DMS153 treated with DMSO at 0.1 percent for 48 hours (cell line): ENCODE results near the gene INKA1.

Experiments
- DNase-seq: peaks from one replicate; lab custom pipeline; 2025; ENCODE audit not compliant: unreplicated experiment; lab: John Stamatoyannopoulos, UW

INKA1 gene

DNA sequence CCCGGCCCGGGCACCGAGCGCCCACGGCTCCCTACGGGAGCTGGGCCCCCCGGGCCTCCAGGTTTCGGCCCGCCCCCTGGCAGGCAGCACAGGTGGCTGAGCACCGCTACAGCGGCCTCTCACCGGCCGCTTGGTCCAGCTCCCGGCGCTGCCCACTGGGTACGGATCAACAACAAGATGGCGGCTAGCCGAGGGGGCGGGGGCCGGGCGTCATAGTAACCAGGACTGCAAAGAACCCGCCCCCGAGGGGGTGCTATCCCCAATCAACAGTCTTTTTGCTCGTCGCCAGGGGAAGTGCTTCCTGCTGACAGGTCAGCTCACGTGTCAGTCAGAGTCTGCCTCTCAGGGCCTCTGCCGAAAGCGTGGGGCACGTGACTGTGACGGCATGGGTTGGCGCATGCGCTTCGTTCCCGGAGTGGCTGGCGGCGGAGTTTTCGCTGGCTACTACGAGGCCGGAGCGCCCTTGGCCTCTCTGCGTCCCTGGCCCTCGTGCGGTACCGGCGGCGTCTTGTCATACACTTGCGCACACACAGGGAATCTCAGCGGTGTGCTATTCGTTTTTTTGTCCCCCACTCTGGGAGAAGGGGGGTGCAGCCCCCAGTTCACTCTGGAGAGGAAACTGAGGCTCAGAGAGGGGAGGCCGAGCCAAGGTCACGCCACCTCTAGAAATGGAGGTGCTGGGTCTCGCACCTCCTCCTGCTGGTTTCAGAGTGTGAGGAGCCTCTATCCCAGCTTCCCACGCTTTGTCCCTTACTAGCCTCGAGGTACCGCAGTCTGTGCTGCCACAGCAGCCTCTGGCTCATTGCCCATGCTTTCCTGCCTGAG lies 16.5 kb upstream of the INKA1 start, which contains the start of gene IP6K1:
Gene IP6K1, minus strand, starts transcription at position 186 of the 825 bp plus-strand sequence. CDS start 38,502 bp downstream, outside the sequence.
- DNase-seq = peak; percentile 76

DNA sequence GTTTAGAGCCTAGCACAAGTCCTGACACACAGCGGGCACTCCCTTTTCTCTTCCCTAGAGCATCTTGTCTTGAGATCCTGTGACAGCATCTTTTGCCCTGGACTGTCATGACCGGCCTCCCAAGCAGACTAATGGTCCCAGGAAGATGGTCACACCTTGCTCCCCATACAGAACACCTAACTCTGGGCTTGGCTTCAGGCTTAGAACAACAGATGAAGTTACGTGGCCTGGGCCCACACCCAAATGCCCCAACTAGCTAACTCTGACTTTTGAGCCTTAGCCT lies 15.9 kb upstream of the INKA1 start:
- DNase-seq = no peak

DNA sequence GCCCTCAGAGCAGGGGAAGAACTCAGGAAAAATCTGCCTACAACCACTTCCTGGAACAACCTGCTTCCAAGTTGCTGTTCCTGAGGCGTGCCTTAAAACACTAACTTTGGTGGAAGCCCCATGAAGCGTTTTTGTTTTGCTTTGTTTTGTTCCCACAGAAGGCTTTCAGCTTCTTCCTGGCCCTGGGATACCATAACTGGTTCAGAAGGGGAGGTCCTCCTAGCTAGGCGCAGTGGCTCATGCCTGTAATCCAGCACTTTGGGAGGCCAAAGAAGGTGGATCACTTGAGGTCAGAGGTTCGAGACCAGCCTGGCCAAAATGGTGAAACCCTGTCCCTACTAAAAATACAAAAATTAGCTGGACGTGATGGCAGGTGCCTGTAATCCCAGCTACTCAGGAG lies 15.5 kb upstream of the INKA1 start:
- no peak for DNase-seq

DNA sequence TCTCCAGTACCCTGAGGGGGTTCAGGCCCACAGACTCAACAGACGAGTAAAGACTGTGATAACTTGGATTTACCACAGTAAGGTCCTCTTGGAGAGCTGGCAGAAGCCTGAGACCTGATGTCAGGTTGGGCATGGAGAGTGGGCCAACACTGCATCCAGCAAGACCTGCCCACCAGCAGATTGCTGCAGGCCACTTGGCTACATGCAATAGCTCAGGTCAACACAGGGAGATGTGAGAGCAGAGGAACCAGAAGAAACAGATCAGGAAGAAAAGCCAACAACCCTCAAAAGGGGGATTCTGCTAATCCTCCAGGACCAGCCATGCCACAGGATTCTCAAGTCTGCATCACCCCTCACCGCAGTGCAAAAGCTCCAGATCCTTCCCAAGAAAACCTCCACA lies 15.0 kb upstream of the INKA1 start:
- DNase-seq = no peak

DNA sequence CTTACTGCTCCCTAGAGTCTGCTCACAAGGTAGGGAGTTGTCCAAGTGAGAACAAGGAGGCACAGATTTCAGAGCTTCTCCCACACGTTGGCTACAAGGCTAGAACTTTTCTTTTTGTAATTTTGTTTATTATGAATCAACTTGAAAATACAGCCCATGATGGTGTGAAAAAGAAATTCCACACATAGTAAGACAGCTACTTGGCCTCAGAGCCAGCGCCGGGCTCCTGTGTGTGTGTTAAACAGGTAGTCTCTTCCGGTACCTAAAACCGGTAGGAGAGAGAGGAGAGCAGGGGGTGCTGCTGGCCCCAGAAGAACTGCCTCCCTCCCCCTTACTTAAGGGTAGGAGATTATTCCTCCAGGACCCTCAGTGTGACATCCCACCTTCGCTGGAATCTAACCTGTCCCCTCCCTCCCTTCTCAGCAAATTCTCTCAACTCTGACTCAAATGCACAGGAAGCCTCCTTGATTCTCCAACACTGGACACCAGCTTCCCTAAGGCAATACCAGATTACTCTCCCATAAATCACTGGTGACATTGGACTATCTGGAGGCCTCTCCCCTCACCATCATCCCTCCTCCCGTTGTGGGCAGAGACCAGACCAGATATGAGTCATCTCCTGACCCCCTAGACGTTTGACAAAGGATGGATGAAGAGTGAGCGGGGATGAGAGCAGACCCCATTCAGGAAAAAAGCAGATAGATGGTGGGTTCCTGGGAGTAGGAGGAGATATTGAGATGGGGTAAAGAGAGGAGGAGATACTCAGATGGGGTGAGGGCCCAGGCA lies 12.2 kb upstream of the INKA1 start:
- no peak for DNase-seq

DNA sequence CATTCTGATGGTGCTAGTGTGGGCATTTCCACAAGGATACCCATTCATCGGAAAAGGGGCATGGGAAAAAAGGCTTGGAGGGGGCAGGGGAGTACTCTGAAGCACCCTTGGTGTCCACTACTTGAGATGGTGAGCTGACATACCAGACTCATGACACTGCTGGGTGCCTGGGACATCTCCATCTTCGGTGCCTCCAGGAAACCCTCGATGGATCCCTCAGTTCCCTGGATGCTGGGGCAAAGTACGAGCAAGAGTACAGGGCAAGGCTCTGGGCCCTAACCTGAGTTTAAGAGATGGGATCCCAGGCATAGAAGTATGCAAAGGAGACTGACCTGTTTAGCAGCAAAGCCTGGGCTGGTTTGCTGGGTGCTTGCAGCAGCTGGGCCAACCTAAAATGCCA lies 11.5 kb upstream of the INKA1 start:
- no peak for DNase-seq

DNA sequence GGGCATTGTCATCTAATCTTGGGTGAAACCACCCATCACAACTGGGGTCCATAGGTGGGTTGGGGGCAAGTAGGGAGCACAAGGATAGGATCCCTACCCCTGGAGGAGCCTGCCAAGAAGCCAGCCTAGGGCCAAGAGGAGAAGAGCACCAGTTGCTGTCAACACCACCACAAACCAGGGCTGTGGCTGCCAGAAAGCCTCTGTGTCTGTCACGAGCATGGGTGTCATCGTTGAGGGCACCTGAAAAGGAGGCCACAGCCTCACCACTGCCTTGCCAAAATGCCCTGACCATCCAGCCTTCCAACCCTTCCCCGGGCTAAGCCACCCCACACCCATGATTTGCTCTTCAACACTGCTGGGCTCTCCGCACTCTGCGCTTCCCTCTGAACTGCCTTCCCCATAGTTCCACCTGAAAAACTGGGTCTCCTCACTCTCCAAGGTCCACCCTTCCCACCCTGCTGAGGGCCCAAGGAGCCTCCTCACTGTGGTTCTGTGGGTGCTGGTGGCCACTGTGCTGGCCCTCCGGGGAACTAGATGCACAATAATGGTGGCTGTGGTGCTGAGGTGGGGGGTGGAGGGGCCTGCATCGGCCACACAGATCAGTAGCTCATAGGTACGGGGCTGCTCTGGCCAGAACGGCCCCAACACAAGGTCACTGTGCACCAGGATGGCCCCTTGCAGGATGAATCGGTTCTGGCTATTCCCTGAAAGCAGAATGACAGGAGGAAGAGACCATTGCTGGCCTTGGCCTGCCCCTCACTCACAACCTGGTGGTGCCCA lies 10.5 kb upstream of the INKA1 start:
- DNase-seq = no peak

DNA sequence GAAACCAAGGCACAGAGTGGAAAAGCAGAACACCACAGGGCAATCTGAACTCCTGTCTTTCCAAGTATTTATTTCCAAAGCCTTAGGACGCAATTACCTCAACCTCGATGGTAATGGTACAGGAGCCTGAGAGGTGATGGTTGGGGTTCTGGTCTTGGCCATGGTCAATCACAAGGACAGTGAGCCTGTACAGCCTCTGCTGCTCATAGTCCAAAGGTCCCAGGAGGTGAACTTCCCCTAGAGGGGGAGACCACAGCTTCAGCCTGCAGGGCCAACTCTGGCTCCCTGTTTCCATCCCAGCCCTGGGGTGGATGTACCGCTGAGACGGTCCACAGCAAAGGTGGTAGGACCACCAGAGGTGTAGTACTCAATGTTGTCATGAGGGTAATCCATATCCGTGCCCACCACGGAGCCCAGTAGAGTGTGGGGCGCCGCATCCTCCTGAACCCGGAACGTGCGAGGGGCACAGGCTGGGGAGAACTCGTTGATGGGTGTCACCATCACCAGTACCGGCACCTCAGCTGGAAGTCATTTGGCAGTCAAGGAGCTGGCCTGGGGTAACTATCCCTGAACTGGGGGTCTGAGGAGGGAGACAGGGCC lies 9.5 kb upstream of the INKA1 start:
- DNase-seq = no peak

DNA sequence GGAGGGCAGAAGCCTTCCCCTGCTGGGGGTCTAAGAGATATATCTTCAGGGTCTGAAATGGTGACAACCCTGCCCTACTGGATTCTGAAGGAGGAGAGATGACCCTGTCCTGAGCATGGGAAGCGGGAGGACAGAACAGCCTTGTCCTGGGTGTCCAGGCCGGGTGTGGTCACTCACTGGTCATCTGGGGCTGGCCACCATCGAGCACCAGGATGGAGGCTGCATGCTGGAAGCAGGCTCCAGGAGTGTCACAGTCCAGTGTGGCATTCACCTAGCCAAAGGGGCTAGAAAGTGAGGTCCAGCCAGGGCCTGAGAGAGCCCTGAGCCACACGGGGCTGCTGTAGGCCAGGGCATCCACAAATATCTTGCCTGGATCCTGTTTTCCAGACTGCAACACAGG lies 8.6 kb upstream of the INKA1 start:
- no peak for DNase-seq

DNA sequence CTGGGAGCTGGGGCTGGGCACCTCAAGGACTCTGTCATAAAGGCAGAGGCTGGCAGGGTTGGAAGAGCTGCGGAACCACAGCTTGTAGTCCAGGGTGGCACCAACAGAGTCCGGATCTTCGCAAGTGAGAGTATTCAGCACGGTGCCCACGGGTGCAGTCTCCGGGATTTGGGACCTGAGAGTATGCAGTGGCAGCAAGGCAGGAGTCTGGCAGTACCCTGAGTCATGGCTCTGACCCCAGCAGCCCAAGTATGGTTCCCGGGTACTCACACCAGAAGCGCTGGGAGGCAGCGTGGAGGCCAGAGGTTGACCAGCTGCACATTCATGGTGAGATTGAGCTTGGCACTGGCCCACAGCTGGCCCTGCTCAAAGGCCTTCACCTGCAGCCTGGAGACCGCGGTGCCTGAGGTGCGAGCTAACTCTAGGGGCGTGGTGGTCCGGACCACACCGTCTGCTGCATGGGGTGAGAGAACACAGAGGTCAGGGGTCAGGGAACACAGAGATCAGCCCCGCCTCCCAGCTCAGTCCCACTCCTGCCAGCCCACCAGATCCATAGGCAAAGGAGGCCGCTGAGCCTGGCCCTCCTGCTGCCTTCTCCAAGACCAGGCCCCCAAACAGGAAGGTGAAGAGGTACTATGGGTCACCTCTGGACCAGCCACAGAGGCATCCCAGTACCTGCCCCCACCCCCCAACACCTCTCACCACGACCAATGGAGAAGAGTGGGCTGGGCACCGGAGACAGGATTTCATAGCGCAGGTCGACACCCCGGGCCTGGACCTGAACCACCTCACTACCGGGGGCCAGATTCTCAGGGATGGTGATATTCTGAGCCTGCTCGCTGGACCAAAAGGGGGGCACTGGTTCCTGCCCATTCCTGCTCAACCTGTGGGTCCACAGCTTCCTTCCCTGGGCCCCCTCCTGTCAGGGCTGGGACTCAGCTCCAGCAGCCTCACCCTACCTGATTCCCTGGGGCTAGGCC lies 7.8 kb upstream of the INKA1 start:
- no peak for DNase-seq

DNA sequence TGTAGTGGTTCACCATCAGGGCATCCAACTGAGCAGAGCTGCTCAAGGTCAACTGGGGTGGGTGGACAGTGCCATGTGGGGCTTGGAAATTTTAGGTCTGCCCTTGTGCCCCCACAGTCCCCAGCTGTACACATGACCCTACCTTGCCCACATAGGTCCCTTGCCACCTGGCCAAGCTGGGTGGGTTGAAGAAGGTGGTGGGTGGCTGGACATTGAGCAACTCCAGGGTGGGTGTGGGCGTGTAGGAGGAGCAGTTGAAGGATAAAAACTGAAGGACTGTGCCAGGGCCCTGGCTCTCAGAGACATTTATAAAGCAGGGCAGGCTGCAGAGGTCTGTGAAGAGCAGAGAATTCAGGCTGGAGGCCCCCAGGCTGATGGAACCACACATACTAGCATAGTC lies 4.0 kb upstream of the INKA1 start:
- no peak for DNase-seq

DNA sequence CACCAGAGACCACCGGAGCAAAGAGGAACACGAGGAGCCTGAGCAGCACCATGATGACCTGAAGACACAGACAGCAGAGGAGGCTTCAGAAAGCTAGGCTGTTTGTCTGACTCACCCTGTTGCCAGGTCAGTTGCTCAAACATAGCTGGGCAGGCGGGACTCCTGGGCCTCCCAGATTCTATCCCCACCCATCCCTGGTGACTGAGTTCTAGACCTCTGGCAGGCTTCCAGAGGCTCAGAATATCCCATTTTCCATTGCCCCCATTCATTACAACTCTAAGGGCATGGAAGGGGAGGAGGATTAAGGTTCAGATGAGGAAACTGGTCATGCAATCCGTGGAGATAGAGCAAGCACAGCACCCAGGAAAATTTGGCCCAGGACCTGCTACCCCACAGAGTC lies 3.3 kb upstream of the INKA1 start, which contains the start of gene CDHR4:
Gene CDHR4, minus strand, starts transcription at position 113 of the 400 bp plus-strand sequence. Its CDS starts 61 bp downstream, at position 52.
- DNase-seq = no peak

DNA sequence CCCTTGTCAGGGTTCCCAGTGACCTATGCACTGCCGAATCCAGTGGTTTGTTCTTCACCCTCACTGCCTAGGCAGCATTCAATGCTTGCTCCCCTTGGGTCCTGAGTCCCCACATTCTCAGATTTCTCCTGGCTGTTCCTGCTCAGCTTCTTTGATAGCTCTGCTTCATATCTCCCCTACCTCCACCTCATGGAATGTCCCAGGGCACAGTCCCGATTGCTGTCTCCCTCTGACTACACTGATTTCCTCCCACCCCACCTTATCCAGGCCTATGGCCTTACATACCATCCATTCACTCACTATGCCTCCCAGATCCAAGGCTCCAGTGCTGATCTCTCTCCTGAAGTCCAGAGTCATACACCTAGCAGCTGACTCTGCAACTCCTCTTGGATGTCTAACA lies 1.9 kb upstream of the INKA1 start:
- DNase-seq = no peak

DNA sequence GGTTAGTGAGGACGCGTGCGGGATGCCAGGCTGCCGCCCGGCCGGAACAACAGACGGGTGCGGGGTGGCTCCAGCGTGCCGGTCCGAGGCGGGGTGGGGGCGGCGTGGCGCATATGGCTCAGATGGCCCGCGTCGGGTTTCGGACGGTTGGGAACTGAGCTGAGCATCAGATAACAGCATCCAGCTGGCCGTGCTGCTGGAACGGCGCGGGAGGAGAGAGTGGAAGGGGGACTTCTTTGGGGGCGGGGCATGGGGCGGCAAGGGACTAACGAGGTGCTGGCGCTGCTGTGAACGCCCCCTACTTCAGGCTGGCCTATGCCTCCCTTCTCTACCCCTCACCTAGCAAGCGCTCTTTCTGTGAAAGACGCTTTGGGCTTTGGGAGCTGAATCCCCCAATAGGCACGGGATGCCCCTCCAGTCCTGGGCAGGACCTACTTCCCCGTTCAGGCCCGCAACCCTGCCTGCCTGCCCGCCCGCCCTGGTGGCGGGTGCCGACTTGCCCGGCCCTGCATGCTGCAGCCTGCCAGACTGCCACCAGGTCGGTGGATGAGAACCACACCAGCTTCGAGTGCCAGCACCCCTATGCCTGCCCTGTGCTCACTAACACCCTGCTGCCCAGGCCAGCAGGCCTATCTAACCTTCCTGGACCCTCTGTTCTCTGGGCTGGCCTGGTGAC lies 542 bp downstream of the INKA1 start:
- DNase-seq = no peak

DNA sequence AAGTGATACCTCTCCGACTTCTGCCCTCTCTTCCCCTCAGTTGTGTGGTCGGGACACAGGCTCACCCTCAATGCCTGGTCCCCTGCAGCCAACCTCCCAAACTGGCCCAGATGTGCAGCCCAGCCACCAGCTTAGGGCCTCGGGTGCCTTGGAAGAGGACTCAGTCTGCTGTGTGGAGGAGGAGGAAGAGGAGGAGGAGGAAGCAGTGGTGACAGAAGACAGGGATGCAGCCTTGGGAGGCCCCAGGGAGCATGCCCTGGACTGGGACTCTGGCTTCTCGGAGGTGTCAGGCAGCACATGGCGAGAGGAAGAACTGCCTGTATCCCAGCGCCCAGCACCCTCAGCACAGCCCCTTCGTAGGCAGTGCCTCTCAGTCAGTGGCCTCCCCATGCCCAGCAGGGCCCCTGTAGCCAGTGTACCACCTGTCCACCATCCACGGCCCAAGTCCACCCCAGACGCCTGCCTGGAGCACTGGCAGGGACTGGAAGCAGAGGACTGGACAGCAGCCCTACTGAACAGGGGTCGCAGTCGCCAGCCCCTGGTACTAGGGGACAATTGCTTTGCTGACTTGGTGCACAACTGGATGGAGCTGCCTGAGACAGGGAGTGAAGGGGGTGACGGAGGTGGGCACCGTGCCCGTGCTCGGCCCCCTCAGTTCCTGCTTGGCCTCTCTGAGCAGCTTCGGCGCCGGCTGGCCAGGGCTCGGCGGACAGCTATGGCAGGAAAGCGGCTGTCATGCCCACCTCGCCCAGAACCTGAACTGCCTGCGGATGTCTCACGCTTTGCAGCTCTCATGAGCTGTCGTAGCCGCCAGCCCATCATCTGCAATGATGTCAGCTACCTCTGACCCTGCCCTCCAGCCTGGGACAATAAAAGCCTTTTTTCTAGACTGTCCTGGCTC lies 1.3 kb downstream of the INKA1 start:
- no peak for DNase-seq

DNA sequence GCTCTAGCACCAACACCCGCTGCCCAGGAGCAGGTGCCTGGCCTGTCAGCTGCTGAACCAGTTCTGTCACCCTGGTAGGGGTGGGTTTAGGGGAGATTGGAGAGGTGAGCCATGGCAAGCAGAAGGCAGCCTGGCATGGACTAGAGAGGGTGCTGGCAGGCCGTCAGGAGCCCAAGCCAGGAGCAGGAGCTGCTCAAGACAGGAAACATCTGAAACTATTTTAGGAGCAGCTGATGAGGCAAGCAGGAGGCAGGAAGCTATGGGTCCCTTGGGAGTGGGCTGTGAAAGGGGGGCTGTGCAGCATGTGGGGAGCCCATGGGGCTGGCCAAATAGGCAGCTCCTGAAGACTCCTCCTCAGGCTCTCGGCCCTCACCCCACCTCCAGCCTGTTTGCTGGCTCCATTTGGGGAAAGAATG lies 2.3 kb downstream of the INKA1 start:
- DNase-seq = no peak

DNA sequence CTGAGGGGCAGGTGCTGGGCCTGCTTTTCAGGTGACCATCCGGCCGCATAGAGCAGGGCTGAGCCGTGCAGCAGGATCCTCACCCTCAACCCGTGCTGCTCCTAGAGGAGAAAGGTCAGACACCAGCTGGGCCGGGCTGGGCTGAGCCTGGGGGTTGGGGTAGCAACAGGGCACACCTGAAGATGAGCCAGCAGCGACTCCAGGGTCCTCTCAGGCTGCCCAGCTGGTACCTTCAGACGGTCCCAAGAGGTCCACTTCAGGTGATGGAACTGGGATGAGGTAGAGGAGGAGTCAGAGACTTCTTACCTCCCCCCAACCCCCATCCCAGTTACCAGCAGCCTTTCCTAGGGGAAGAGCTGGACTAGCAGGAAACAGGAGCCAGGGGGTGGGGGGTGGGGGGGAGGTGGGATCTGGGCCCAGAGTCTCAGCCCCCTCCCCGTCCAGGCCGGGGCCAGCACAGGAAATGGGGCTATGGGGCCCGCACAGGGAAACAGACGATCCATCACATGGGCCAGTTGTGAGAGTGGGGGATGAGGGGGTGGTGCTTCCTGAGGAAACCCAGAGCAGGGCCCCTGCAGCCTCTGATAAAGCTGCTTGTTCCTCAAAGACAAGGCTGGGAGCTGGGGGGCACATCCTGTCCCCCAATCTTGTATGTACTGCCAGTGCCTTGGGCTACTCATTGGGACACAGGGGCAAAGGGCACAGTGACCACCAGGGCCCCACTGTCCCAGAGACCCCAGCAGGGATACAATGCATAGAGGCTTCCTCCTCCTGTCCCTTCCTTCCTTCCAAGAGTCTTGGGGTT lies 3.0 kb downstream of the INKA1 start:
- DNase-seq = no peak

DNA sequence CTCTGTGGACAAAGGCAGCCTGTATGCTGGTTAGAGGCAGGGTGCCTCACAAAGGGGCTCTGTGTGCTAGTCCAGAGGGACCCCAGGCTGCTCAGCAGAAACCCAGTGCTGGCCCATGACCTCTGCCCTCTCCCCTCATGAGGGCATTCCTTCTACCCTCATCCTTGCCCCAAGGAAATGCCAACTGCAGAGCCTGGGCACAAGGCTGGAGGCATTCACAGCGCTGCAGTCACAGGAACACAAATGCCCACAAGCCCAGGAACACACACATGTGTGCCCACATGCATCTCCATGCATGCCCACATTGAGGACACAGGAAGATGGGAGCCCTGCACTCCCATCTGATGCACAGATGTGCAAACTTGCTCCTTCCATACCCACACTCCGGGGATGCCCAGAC lies 3.8 kb downstream of the INKA1 start:
- DNase-seq = no peak
